ENCODE results near the gene CNOT1.
A peak's percentile ranks its signal among the peaks of the same experiment; 100 is the strongest.
"Not testable (repeated sequence)": the region's sequence is repeated elsewhere in the genome, so short reads cannot be mapped to it uniquely, and the experiment has no call there.

Gene CNOT1

DNA sequence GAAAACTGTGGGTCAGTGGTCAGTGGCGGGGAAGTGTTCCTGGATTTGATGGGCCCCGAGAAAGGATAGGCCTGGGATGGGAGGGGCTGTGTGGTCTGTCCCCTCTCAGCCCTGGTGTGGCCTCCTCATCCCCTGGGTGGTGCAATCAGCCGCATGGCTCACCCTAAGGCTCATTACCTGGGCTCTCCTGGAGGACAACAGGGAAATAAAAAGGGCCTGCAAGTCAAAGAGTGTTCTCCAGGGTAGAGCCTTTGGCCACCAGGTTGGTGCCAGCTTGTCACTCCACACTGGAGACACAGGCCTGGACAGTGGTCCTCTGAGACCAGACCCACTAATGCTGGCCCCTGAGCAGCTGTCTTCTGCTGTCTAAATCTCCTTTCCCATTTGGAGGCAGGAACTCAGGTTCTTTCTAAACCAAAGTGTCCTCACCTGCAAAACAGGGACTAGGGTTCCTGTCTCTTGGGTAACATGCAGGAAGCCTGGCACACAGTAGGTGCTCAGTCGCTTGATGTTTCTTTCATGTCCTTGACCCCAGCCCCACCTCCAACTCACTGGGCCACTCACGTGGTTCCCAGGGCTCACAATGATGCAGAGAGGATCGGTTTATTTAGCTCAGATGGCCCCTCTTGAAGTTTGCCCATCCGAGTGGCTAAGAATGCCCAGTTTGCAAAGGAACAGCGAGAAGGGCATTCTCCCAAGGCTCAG lies 127.3 kb downstream of the CNOT1 start:
- no peak for DNase-seq (ENCODE audit: low spot score)

DNA sequence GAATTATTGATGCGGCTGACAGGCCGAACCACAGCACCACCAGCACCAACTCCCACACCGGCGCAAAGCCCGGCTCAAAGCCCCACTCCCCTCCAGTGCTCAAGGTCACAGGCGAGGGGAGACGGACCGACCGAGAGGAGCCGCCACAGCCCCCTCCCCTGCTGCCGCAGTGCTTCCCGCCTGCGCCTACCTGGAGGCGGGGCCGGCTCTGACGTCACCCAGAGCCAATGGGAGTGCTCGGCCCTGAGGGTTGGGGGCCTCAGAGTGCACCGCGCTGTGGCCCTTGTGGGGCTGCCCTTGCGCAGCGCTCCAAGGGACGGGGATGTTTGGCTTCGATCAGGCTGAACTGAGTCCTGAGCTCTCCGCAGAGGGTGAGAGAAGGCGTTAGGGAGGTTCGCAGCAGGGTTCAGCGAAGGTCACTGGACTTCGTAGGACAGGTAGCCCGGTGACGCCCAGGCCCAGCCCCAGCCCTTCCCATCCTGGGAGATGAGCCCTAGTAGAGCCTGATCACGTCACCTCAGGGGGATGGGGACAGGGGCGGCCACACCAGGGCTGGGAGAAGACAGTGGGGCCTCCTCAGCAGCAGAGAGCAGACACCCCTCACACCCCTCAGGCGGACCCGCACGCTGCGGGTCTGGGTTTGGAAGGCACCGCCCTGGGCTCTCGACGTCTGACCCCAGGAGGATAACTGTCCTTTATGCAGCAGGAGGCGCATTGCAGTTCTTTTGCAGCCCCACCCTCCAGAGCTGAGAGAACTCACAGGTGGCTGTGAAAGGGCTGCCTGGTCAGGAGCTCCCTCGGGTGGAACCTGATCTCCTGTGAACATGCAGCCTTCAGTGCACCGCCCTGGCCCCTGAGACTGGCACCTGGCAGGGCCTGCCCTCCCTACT lies 128.1 kb downstream of the CNOT1 start:
- DNase-seq (ENCODE audit: low spot score): no peak

DNA sequence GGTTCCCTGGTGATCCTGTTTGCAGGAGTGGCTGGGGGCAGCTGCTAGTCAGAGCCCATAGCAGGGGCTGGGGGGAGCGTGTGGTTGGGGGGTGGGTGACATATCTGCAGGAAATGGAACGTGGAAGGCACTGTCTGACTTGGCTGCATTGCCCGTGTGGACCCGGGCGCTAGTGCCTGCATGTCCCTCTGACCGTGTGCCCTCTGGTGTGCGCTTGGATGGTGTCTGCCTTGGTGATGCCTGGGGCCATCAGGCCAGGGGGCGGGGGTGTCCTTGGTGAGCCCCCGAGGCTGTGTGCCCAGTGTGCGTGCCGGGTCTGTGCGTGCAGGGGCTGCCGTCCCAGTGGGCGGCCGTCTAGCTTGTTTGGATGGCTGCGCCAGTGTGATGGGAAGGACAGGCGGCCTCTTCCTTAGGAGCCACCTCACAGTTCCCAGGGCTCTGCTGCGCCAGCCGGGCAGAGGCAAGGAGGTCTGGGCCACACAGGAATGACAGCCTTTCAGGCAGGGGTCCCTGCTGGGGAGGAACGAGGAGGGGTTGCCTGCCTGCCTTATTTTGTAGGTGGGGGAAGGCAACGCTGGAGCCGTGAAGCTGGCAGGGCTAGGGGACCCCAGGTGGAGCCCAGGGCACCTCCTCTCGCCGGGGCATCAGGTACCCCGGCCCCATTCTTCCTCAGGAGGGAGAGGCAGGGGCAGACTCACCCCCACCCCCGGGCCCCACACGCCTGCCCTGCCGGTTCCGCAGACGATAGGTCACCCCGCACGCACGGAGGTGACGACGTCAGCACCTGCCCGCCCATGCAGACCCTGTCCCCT lies 129.0 kb downstream of the CNOT1 start:
- no peak for DNase-seq (ENCODE audit: low spot score)

DNA sequence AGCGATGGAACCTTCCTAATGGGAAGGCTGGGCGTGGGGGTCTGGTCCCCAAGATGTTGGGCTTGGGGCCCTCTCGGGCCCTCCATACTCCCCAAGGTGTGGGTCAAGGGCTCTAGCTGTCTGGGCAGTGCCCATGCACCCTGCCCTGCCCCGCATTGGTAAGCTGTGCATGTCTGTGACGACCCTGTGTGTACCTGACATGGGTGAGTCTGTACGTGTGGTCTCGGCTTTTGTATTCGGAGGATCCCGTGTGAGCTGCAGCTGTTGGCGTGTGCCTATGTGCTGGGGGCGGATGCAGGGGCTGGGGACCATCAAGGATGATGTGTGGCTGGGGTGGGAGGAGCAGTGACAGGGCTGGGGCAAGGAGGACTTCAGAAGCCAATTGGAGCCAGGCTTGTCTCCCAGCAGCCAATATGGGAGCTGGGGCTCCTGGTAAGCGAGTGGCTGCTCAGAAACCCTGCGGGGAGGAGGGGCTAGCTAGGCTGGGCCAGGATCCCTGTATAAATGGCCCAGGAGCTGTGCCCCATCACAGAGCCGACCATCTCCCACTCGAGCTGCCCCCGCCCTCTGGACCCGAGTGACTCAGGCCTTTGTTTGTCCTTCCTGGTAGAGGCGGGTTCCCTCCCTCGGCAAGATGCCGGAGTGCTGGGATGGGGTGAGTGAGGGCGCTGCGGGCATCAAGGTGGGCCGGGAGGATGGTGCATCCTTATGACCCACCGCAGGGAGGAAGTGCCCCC lies 129.8 kb downstream of the CNOT1 start, which contains the start of gene NDRG4:
TSS of gene NDRG4 (plus strand) at position 529 of the 737 bp plus-strand sequence. CDS start at position 635, 106 bp downstream.
- no peak for DNase-seq (ENCODE audit: low spot score)

DNA sequence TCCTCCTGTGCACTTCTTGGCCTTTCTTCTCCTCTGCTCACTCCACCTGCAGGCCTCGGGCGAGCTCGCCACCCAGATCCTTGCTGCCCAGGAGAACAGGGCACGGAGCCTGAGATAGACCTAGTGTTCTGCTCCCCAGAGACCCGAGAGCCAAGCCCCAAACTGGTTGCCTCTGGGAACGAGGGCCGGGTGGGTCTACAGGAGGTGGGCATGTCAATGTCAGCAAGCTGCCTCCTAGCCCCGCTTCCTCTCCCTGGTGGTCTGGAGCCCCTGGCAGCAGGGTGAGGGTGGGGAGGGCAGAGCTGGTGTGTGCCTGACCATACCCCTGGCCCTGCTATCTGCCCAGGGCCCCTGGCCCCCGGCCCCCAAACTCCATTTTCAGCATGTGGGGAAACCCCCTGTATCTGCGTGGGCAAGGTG lies 130.5 kb downstream of the CNOT1 start:
- DNase-seq (ENCODE audit: low spot score): no peak

DNA sequence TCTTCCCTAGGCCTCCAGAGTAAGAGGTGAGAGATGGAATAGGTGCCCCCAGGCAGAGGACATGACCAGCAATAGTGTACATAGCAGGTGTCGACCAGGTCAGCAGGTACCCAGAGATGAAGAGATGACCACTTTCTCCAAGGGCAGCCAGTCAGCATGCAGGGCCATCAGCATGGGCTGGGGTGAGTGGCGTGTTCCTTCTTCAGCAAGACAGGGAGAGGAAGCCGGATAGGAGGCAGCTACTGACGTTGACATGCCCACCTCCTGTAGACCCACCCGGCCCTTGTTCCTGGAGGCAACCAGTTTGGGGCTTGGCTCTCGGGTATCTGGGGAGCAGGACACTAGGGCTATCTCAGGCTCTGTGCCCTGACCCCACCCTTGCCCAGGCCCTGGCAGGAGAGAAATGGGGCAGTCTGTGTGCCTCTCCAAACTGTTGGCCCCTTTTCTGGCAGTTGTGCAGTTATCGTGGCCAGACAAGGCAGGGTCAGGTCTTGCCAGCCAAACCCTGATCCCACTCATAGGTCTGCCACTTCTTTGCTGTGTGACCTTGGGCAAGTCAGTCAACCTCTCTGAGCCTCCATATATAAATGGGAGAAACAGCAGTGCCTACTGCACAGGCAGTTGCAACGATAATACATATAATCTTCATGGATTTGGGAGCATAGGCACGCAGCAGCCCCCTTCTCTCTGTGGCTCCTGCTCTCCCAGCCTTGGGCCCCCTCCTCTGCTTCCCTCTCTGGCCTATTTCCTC lies 131.1 kb downstream of the CNOT1 start:
- DNase-seq (ENCODE audit: low spot score): no peak

DNA sequence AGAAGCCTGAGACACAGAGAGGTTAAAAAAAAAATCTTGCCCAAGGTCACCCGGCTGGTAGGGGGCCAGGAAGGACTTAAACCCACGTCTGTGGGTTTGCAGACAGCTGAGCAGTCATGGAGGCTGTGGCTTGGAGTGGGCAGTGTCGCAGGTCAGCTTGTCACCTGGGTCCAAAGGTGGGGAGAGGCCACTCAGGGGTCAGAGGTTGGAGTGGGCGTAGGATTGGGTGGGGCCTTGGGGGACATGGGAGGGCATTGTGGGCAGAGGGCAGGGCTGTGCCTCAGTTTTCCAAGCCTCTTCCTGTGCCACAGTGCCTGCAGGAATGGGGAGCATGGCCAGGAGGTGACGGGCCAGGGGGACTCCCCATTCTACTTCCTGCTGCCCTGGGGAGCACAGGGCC lies 131.7 kb downstream of the CNOT1 start:
- DNase-seq (ENCODE audit: low spot score): no peak

DNA sequence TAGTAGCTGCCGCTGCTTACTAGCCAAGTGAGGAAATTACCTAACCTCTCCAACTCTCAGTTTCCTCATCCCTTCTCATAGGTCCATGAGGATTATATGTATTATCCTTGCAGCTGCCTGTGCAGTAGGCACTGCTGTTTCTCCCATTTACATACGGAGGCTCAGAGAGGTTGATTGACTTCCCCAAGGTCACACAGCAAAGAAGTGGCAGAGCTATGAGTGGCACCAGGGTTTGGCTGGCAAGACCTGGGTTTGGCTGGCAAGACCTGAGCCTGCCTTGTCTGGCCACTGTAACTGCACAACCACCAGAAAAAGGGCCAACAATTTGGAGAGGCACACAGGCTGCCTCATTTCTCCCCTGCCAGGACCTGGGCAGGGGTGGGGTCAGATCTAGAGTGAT lies 132.2 kb downstream of the CNOT1 start:
- DNase-seq (ENCODE audit: low spot score): no peak

DNA sequence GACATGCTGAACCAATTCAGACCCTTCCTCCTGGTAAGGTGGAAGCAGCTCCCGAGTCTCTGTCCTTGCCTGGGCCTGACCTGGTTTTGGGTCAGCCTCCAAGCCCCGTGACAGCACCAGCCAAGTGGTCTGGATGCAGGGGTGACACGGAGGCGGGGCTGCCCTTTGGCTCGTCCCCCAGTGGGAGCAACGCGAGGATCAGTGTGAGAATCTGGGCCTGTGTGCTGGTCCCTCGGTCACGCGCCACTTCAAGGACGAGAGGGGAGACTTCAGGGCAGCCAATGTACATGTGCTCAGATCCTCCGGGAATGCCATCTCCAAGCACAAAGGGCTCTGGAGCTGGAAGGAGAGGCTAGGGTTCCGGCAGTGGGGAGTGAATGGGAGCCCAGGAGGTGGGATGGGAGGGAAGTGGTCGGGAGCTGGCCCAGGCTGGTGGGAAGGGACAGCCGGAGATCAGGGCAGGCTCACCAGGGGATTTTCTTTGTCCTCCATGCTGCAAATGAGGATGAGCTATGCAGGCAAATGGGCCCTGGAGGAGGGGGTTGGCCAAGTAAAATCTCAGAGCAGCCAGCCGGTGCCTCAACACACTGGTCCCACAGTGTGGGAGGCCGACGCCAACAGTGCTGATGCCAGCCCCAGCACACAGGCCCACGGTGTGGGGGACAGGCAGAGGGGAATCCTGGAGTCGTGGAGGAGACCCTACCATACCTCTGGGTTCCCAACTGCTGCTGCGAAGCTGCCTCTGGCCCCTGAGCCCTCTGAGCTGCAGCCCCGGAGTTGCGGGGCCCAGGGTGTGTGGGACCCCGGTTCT lies 133.9 kb downstream of the CNOT1 start:
- no peak for DNase-seq (ENCODE audit: low spot score)

DNA sequence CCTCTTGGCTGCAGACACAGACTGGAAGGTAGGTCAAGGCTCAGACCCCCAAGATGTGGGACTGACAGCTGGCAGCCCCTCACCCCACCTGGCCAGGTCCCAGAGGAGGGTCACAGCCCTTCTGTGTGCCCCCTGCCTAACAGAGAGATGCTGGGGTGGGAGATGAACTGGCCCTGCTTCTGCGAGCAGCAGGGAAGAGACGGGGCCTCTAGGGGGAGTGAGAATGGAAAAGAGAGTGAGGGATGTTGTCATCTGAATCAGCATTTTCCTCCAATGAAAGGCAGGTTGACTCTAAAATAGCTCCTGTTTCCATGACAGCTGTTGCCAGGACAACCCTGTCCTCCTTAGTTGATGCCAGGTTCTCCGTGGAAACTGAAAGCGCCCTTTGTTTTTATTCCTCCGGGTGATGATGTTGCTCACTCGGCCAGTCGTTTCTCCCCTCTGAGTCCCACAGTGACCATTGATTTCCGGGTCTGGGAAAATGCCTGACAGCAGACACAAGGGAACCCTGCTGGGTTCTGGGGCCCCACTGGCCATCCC lies 134.6 kb downstream of the CNOT1 start:
- peak; percentile 25 for DNase-seq (ENCODE audit: low spot score)

DNA sequence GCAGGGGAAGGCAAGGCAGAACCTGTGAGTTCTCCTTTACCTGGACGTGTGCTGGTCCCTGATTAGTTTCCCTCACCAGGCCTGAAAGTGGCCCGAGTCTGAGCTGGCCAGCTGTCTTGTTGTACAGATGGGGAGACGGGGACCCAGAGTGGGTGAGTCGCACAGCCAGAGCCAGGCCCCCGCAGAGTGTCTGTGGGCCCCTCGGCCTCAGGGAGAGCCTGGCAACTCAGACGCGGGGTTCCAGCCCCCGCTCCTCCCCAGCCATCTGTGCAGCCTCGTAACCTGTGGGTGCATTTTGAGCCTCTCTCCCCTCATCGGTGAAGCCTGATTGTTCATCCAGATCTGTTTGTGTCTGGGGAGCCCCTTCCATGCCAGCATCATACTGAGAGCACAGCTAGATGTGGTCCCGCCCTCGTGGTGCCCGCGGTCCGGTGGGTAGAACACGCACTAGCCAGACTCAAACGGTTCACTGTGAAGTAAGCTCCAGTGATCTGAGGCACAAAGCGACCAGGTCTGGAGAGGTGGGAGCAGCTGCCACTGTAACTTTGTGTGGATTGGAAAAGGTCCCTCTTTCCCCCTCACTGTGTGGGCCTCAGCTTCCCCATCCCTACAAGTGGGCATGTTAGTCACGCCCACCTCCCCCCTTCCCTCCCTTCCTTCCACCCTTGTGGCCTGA lies 135.7 kb downstream of the CNOT1 start:
- DNase-seq (ENCODE audit: low spot score): no peak

DNA sequence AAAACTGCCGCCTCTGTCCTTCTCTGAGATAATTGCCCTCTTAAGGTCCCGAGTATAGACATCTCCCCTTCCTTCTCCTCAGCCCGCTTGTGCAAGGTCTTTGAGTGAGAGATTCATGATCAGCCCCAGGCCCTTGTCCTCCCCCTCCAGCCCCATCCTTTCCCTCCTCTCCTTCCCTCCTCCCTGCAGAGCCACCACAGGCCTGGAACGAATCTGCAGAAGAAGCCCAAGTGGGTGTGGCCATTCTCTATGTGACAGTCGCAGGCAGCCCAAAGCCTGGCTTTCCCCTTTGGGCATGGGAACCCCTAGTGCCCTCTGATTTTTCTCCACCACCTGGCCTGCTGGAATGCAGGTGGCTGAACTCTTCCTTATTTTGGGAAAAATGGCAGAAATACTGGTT lies 136.9 kb downstream of the CNOT1 start:
- no peak for DNase-seq (ENCODE audit: low spot score)

DNA sequence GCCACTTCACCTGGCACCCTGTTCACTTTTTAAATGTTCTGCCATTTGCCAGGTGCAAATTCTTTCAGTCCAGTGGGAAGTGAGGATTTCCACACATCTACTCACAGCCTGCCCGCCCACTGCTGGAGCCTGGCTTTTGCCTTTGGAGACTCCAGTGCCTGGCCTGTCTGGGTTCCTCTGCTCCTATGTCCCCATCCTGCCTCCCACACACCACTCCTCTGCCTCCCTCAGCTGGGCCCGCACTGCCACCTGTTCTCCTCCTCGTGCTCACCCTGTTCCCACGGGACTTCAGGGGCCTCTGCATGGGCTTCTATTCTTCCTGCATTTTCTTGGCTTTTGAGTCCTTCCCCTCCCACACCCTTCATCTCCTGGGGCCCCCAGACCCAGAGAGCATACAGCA lies 137.6 kb downstream of the CNOT1 start:
- DNase-seq (ENCODE audit: low spot score): no peak

DNA sequence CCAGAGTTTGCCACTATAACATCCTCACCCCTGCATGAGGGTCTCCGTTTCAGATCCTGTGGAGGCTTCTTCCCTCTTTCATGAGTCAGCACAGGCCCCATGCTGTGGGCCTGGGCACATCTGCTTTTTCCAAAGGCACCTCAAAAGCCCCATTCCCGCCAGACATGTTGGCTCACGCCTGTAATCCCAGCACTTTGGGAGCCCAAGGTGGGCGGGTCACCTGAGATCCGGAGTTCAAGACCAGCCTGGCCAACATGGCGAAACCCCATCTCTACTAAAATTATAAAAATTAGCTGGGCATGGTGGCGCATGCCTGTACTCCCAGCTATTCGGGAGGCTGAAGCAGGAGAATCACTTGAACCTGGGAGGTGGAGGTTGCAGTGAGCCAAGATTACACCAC lies 139.1 kb downstream of the CNOT1 start:
- not testable (repeated sequence) for DNase-seq (ENCODE audit: low spot score)

DNA sequence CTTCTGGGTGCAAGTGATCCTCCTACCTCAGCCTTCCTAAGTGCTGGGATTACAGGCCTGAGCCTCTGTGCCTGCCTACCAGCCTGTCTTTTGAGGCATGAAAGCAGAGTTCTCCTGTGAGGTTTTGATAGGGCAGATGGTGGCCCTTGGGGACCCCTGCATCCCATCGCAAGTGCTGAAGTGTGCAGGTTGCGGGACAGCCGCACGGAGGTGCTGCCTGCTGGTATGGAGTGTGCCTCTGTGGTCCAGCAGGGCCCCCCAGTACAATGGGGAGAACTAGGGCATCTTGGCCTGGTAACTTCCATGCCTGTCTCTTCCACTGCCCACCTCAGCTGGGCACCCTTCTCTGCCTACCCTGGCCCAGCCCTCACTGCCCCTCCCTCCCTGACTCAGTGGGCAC lies 139.6 kb downstream of the CNOT1 start:
- no peak for DNase-seq (ENCODE audit: low spot score)

DNA sequence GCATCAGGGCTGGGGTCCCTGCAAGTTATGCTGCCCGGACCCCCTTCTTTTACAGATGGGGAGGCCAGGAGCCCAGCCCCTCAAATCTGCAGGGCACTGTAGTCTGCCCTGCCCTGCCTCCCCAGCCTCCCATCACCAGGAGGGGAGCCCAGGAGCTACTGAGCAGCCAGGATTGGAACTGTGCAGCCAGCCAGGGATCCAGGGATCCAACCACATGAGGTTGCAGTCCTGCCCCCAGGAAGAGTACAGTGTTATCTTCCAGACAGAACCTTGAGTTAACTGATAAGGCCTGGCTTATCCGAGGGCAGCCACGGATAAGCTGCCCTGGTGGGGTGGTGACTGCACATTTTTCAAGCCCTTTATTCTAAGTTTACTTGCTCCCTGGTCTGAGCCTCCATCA lies 141.1 kb downstream of the CNOT1 start:
- DNase-seq (ENCODE audit: low spot score): no peak

DNA sequence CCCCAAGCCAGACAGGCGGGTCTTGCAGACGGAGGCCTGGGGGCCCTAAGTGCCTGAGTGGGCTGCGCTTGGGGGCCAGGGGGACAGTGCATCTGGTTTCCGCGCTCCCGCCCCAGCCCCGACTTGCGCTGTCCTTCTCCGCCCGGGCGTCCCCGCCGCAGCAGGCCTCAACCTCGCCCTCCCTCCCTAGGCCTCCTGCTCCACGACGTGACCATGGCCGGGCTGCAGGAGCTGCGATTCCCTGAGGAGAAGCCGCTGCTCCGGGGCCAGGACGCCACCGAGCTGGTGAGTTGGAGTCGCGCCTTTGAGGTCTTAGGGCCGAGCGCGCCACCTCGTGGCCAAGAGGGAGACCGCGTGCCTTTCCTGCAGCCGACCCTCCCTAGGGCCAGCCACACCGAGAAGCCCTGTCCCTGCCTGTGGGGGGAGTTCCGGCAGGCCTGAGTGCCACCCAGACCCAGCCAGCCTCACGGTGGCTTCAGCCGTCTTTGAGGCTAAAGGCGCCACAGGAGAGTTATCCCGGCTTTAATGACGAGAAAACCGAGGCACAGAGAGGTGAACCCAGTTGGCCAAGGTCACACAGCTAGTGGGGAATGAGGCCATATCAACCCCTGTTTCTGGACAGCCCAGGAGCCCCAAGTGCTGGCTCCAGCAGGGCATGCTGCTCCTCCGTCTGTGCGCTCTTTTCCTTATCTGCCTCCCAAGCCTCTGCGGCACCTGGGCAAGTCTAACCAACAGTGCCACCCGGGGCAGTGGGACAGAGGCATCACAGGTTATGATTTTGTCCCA lies 141.9 kb downstream of the CNOT1 start:
- peak; percentile 76 for DNase-seq (ENCODE audit: low spot score)

DNA sequence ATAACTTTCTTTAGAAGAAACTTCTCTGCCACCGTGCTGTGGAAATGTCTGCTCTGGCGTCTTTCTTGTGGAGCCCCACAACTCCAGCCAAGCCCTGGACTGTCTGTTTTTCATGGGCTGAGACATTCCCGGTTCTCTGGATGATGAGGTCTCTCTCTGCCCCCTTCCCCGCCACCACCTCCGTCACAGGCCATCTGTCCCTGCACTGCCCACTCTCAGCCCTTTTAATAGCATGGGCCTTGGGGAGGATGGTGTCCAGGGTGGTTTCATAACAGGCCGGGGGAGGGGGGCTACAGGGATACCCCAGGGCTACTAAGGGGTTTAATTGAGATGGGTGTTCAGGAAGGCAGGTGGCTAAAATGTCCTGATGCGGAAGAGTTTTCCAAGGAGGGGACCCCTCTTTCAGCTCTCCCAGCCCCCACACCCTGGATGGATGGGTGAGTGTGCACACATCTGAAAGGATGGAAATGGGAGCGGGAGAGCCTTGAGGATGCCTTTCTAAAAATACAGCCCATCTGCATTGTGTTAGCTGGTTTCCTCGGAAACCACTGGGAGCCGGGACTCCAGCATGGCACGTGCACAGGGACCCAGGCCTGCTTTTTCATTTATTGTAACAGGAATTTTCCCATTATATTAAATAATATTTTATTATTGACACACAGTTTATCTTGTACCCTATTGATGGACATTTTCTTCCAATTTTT lies 144.3 kb downstream of the CNOT1 start:
- DNase-seq (ENCODE audit: low spot score): no peak
